ENCODE data around the gene ADRA2C.

GRCh38 chr4:3767570-3768288, 1.5 kb downstream of the ADRA2C start:
- TF ChIP-seq CTCF (conservative IDR thresholded peaks at IDR 0.05; ENCODE audit: low read length) (no peak), EZH2phosphoT487 (IDR thresholded peaks at IDR 0.05; ENCODE audit: borderline replicate concordance, low read depth, low read length) (no peak)

Data from OCI-LY7 (cell line).